Glutamatergic neuron (in vitro differentiated cells): ENCODE data around the gene MAL. TPM values are rescaled to one million over a fixed set of nuclear protein-coding genes. Genes with fewer than 3 reads are reported as not detected.

ENCODE experiments used
- DNase-seq: peaks from one replicate; pipeline ENCODE4 v3.0.0; 2022
- H3K27ac Mint-ChIP-seq: one replicate; pipeline ENCODE4 v1.8.0; 2020; ENCODE audit warnings: mild to moderate bottlenecking, mixed read lengths, inconsistent platforms; ENCODE audit not compliant: unreplicated experiment
- H3K27me3 Mint-ChIP-seq: one replicate; pipeline ENCODE4 v1.8.0; 2020; ENCODE audit warnings: mild to moderate bottlenecking, moderate library complexity, mixed read lengths, inconsistent platforms; ENCODE audit not compliant: unreplicated experiment
- H3K36me3 Mint-ChIP-seq: one replicate; pipeline ENCODE4 v1.8.0; 2020; ENCODE audit warnings: mild to moderate bottlenecking, mixed read lengths, inconsistent platforms; ENCODE audit not compliant: unreplicated experiment
- H3K4me1 Mint-ChIP-seq: one replicate; pipeline ENCODE4 v1.8.0; 2020; ENCODE audit warnings: mild to moderate bottlenecking, low read depth, mixed read lengths, inconsistent platforms; ENCODE audit not compliant: unreplicated experiment
- H3K4me3 Mint-ChIP-seq: one replicate; pipeline ENCODE4 v1.8.0; 2020; ENCODE audit warnings: mild to moderate bottlenecking, mixed read lengths, inconsistent platforms; ENCODE audit not compliant: unreplicated experiment
- H3K9me3 Mint-ChIP-seq: one replicate; pipeline ENCODE4 v1.8.0; 2020; ENCODE audit warnings: mild to moderate bottlenecking, moderate library complexity, mixed read lengths, inconsistent platforms; ENCODE audit not compliant: unreplicated experiment
- total RNA-seq: library from RNA; stranded (reverse); fragmentation: NEBNext Ultra II Directional; extraction: Animal tissue kit (Norgen Biotek cat#: 25700); gene quantifications from one replicate; pipeline ENCODE4 v1.2.1, GENCODE V29; 2021; ENCODE audit not compliant: unreplicated experiment
- TF ChIP-seq, protein P1 (sequence below): fragments of 200-600 bp; sonication (generic); IDR thresholded peaks from one replicate; pipeline ENCODE4 v1.5.0; 2021; ENCODE audit not compliant: partially characterized antibody, unreplicated experiment

The MAL gene
- total RNA-seq, 1 donor from 2014 or later, result 9.0 TPM

DNA sequence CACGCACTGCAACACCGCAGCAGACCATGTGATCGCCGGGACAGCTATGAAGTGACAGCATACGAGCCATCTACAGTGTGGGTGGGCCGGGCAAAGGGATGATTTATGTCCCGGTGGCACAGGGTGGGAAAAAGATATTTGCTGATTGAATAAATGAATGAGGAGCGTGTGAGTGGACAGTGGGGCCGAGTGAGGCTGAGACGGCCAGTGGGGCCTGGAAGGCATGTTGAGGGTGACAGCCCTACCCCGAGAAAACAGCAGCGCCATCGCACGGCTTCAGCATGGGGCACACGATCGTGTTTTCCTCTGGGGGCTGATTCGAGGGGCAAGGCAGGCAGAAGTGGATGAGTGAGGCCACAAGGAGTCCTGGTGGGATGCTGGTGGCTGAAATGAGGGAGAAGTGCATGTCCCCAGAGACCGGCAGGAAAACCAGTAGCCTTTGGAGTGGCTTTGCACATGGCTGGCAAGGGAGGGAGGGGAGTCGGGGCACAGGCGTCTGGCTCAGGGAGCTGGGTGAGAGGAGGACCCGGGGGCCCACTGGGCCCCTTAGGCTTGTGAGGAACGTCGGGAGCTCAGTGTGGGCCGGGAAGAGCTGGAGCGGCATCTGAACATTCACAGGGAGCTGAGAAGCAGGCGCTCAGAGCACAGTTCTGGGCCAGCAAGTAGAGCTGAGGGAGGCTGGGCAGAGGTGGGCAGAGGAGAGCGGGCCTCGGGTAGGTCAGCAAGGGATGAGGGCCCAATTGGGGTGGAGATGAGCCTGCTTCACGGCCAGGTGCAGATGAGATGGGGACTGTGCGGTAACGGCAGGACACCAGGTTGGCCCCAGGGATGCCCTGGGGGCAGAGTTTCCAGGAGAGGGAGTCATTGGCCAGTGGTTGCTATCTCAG lies 32.1 kb upstream of the MAL start:
- peaks cover 7% of the 10 kb centered on the region for H3K27me3 Mint-ChIP-seq
- TF ChIP-seq, protein P1, sequence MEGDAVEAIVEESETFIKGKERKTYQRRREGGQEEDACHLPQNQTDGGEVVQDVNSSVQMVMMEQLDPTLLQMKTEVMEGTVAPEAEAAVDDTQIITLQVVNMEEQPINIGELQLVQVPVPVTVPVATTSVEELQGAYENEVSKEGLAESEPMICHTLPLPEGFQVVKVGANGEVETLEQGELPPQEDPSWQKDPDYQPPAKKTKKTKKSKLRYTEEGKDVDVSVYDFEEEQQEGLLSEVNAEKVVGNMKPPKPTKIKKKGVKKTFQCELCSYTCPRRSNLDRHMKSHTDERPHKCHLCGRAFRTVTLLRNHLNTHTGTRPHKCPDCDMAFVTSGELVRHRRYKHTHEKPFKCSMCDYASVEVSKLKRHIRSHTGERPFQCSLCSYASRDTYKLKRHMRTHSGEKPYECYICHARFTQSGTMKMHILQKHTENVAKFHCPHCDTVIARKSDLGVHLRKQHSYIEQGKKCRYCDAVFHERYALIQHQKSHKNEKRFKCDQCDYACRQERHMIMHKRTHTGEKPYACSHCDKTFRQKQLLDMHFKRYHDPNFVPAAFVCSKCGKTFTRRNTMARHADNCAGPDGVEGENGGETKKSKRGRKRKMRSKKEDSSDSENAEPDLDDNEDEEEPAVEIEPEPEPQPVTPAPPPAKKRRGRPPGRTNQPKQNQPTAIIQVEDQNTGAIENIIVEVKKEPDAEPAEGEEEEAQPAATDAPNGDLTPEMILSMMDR, result no peak
- H3K27ac Mint-ChIP-seq, result no peak overlapping the region
- H3K9me3 Mint-ChIP-seq, result peaks cover 4% of the 10 kb centered on the region
- peak; percentile 8 for DNase-seq
- no peaks in the 10 kb centered on the region for H3K4me1 Mint-ChIP-seq
- H3K4me3 Mint-ChIP-seq, result no peak overlapping the region
- H3K36me3 Mint-ChIP-seq, result no peaks in the 10 kb centered on the region

DNA sequence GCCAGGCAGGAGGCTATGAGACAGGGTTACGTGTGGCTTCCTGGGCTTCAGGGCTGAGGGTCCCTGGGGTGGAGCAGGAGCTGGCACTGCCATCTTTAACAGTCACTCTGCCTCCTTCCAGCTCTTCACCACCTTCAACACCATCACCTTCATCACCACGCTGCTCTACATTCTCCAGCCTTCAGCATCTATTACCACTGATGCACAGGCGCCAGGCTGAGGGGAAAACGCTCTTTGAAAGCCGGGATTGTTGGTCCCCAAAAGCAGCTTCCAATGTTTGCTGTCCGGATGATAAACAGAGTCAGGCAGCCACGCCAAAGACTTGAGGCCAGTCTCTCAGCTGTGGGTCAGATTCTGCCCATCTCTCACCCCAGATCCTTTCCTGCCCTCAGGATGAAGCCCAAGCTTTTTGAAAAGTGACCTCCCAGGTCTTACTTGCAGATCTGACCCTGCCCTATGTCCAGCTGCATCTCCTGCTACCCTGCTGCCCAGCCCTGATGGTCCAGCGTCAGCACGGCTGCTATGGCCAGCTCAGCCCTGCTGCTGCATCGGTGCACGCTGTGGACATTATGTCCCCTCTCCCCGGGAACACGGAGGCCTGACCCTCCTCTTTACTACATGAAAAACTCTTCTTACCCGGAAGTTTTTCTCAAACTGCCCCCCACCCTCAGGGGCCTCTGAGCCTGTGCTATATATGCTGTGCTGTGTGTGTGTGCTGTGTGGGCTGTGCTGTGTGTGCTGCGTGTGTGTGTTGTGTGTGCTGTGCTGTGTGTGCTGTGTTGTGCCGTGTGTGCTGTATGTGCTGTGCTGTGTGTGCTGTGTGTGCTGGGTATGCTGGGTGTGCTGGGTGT lies 31.2 kb upstream of the MAL start:
- H3K27ac Mint-ChIP-seq, result no peak overlapping the region

DNA sequence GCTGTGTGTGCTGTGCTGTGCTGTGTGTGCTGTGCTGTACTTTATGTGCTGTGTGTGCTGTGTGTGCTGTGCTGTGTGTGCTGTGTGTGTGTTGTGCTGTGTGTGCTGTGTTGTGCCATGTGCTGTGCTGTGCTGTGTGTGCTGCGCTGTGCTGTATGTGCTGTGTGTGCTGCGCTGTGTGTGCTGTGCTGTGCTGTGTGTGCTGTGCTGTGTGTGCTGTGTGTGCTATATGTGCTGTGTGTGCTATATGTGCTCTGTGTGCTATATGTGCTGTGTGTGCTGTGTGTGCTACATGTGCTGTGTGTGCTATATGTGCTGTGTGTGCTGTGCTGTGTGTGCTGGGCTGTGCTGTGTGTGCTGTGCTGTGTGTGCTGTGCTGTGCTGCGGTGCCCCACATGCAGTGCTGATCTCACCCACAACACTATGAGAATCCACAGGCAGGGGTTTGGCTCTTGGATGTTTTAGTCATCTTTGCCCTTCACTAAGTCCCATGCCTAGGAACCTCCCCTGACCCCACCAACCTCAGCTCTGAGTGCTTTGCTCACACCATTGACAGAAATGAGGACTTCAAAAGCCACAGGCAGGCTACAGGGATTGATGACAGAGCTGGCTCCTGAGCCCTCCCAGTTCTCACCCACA lies 30.5 kb upstream of the MAL start:
- H3K4me1 Mint-ChIP-seq, result no peaks in the 10 kb centered on the region
- no peak overlapping the region for H3K4me3 Mint-ChIP-seq
- H3K27me3 Mint-ChIP-seq, result peaks cover 7% of the 10 kb centered on the region
- peaks cover 4% of the 10 kb centered on the region for H3K9me3 Mint-ChIP-seq
- H3K27ac Mint-ChIP-seq, result no peak overlapping the region
- peak; percentile 1 for DNase-seq
- TF ChIP-seq, protein P1, result no peak
- H3K36me3 Mint-ChIP-seq, result no peaks in the 10 kb centered on the region

More for the DNA sequence above, 31.2 kb upstream of the MAL start:
- TF ChIP-seq, protein P1, result no peak
- Mint-ChIP-seq H3K9me3 (peaks cover 4% of the 10 kb centered on the region), H3K27me3 (peaks cover 7% of the 10 kb centered on the region), H3K4me3 (no peak overlapping the region), H3K4me1 (no peaks in the 10 kb centered on the region), H3K36me3 (no peaks in the 10 kb centered on the region)
- peak; percentile 8 for DNase-seq

DNA sequence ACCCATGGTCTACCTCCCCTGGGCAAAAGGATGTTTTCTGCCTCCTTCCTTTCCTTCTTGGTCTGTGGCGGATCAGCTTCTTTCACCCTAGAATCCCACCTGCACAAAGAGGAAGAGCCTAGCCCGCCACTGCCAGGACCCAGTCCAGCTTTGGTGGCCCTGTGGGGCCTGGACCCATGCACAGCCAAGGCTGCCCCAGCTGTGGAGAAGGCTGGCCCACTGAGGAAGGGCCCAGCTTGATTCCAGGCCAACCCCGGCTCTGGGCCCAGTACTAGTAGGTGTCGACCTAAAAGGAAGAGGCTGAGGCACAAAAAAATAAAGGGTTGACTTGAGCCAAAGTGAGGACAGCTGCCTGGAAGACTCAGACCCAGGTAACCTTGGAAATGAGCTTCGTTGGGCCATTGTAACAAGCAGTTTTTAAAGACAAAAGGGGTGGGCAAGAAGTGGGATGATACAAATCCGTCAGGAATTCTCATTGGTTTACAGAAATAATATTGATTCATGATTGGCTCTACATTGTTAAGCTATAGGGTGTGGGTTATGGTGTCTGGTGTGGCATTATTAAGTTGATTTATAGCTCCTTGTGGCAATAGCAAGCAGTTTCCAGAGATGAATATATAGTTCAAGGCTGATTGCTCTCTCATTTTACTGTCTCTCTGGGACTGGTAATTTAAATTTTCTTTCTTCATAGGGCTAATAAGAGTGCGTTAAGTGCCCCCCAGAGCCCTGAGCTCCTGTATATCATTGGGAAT lies 29.8 kb upstream of the MAL start:
- Mint-ChIP-seq H3K36me3 (no peaks in the 10 kb centered on the region), H3K4me3 (no peak overlapping the region), H3K27ac (no peak overlapping the region), H3K9me3 (peaks cover 4% of the 10 kb centered on the region), H3K27me3 (peaks cover 9% of the 10 kb centered on the region), H3K4me1 (peaks cover 2% of the 10 kb centered on the region)
- DNase-seq, result peak; percentile 1
- TF ChIP-seq, protein P1, result no peak
